ENCODE results near the gene KRT16. TPM values are rescaled to one million over a fixed set of nuclear protein-coding genes. Genes with fewer than 3 reads are reported as not detected.

Gene KRT16
- 0.30 TPM in 1 of 2 replicates, not detected in the other for total RNA-seq

GRCh38 chr17:41612376-41613160, at the start of gene KRT16:
TSS of gene KRT16 (minus strand) at chr17:41612767. CDS start at chr17:41612688, 79 bp downstream.

GRCh38 chr17:41624208-41625101, 11.9 kb upstream of the KRT16 start, which contains the start of gene KRT17:
TSS of gene KRT17 (minus strand) at chr17:41624575. CDS start at chr17:41624509, 66 bp downstream.

GRCh38 chr17:41586863-41587495, 25.6 kb downstream of the KRT16 start, which contains the start of gene KRT14:
TSS of gene KRT14 (minus strand) at chr17:41586895. CDS start at chr17:41586834, 61 bp downstream.

GRCh38 chr17:41571561-41572434, 40.8 kb downstream of the KRT16 start, which contains the start of gene KRT9:
TSS of gene KRT9 (minus strand) at chr17:41572059. CDS start at chr17:41571992, 67 bp downstream.

Other genes starting within 250 kb of the KRT16 start
- gene KRT33B, start 243.0 kb downstream of the KRT16 start, total RNA-seq: not detected in 2 replicates
- gene KRT34, start 230.5 kb downstream of the KRT16 start, total RNA-seq: 0.91 TPM in 1 of 2 replicates, not detected in the other
- not detected in 2 replicates for gene KRT31, start 215.2 kb downstream of the KRT16 start, total RNA-seq
- not detected in 2 replicates for gene KRT37, start 188.2 kb downstream of the KRT16 start, total RNA-seq
- gene KRT38, start 171.8 kb downstream of the KRT16 start, total RNA-seq: not detected in 2 replicates
- not detected in 2 replicates for gene KRT32, start 145.4 kb downstream of the KRT16 start, total RNA-seq
- gene KRT35, start 131.6 kb downstream of the KRT16 start, total RNA-seq: not detected in 2 replicates
- gene KRT36, start 122.9 kb downstream of the KRT16 start, total RNA-seq: not detected in 2 replicates
- not detected in 2 replicates for gene KRT13, start 107.2 kb downstream of the KRT16 start, total RNA-seq
- 0.65 and 1.1 TPM in 2 replicates for gene KRT15, start 93.9 kb downstream of the KRT16 start, total RNA-seq
- 23.1 and 78.7 TPM in 2 replicates for gene KRT19, start 84.5 kb downstream of the KRT16 start, total RNA-seq
- not detected in 2 replicates for gene KRT9, start 40.7 kb downstream of the KRT16 start, total RNA-seq
- not detected in 2 replicates for gene KRT14, start 25.9 kb downstream of the KRT16 start, total RNA-seq
- gene KRT17, start 11.8 kb upstream of the KRT16 start, total RNA-seq: 0.32 and 0.61 TPM in 2 replicates
- 93.2 and 112 TPM in 2 replicates for gene EIF1, start 76.1 kb upstream of the KRT16 start, total RNA-seq
- not detected in 2 replicates for gene GAST, start 99.6 kb upstream of the KRT16 start, total RNA-seq
- gene HAP1, start 121.9 kb upstream of the KRT16 start, total RNA-seq: under 0.01 and 0.30 TPM in 2 replicates
- gene JUP, start 173.9 kb upstream of the KRT16 start, total RNA-seq: 61.2 and 114 TPM in 2 replicates
- 56.1 and 100 TPM in 2 replicates for gene P3H4, start 199.2 kb upstream of the KRT16 start, total RNA-seq
- 101 and 164 TPM in 2 replicates for gene FKBP10, start 200.2 kb upstream of the KRT16 start, total RNA-seq
- 66.4 and 85.4 TPM in 2 replicates for gene NT5C3B, start 223.5 kb upstream of the KRT16 start, total RNA-seq
- not detected in 2 replicates for gene KLHL10, start 225.1 kb upstream of the KRT16 start, total RNA-seq